SK-N-SH treated with all-trans-retinoic acid at 6 μM for 48 hours (cell line): ENCODE measurements around the gene NPC1L1.

Experiments
- ATAC-seq: fragments of 200-7000 bp; cut with Tn5 transposase; 3 replicates; pipeline ENCODE4 v1.9.1; 2020; ENCODE audit warnings: mild to moderate bottlenecking, moderate library complexity
- ARNTL ChIP-seq: fragments of 450-650 bp; formaldehyde crosslinking; IDR thresholded peaks from 2 replicates; pipeline ENCODE4 v1.5.0; 2020; ENCODE audit warnings: low read depth, mild to moderate bottlenecking, moderate library complexity, borderline replicate concordance
- BACH2 ChIP-seq: fragments of 250-450 bp; sonication (Bioruptor Pico); IDR thresholded peaks from 2 replicates; pipeline ENCODE4 v1.9.0; 2021; ENCODE audit warnings: mild to moderate bottlenecking, borderline replicate concordance
- CSDC2 ChIP-seq: fragments of 250-450 bp; sonication (Bioruptor Pico); IDR thresholded peaks from 2 replicates; pipeline ENCODE4 v1.5.0; 2020; ENCODE audit warnings: mild to moderate bottlenecking, moderate library complexity
- ESRRG ChIP-seq: fragments of 250-450 bp; sonication (Bioruptor Pico); IDR thresholded peaks from 2 replicates; pipeline ENCODE4 v1.6.1; 2021; ENCODE audit warnings: mild to moderate bottlenecking
- ISL1 ChIP-seq: fragments of 250-450 bp; sonication (Bioruptor Pico); IDR thresholded peaks from 2 replicates; pipeline ENCODE4 v2.1.2; 2022; ENCODE audit warnings: mild to moderate bottlenecking, moderate library complexity
- PPARA ChIP-seq: fragments of 250-450 bp; sonication (Bioruptor Pico); IDR thresholded peaks from 2 replicates; pipeline ENCODE4 v1.5.0; 2020; ENCODE audit warnings: mild to moderate bottlenecking, borderline replicate concordance
- RARB ChIP-seq: fragments of 250-450 bp; sonication (Bioruptor Pico); IDR thresholded peaks from 2 replicates; pipeline ENCODE4 v1.8.0; 2021; ENCODE audit warnings: mild to moderate bottlenecking, moderate library complexity
- SNAI2 ChIP-seq: fragments of 250-450 bp; sonication (Bioruptor Pico); IDR thresholded peaks from 2 replicates; pipeline ENCODE4 v1.5.0; 2020; ENCODE audit warnings: mild to moderate bottlenecking, moderate library complexity
- TCF4 ChIP-seq: fragments of 250-450 bp; sonication (Bioruptor Pico); IDR thresholded peaks from 2 replicates; pipeline ENCODE4 v1.8.0; 2021; ENCODE audit warnings: mild to moderate bottlenecking, moderate library complexity, borderline replicate concordance
- TOX ChIP-seq: fragments of 250-450 bp; sonication (Bioruptor Pico); IDR thresholded peaks from 2 replicates; pipeline ENCODE4 v1.8.0; 2021; ENCODE audit warnings: mild to moderate bottlenecking, moderate library complexity, borderline replicate concordance
- ZC3H10 ChIP-seq: fragments of 250-450 bp; sonication (Bioruptor Pico); IDR thresholded peaks from 2 replicates; pipeline ENCODE4 v1.5.1; 2021; ENCODE audit warnings: mild to moderate bottlenecking, moderate library complexity
- ZFP3 ChIP-seq: fragments of 250-450 bp; sonication (Bioruptor Pico); IDR thresholded peaks from 2 replicates; pipeline ENCODE4 v1.5.0; 2020; ENCODE audit warnings: mild to moderate bottlenecking, moderate library complexity
- ZFP30 ChIP-seq: fragments of 450-650 bp; formaldehyde crosslinking; IDR thresholded peaks from 2 replicates; pipeline ENCODE4 v1.5.0; 2022; ENCODE audit warnings: mild to moderate bottlenecking, moderate library complexity
- ZNF565 ChIP-seq: fragments of 450-650 bp; formaldehyde crosslinking; conservative IDR thresholded peaks from 2 replicates; pipeline ENCODE4 v1.5.0; 2020; ENCODE audit warnings: low read depth, mild to moderate bottlenecking, moderate library complexity
- ZNF70 ChIP-seq: fragments of 450-650 bp; formaldehyde crosslinking; IDR thresholded peaks from 2 replicates; pipeline ENCODE4 v1.5.0; 2020; ENCODE audit warnings: mild to moderate bottlenecking, moderate library complexity
- TF ChIP-seq, protein P1 (sequence below): fragments of 250-450 bp; sonication (Bioruptor Pico); IDR thresholded peaks from 2 replicates; pipeline ENCODE4 v1.5.0; 2020; ENCODE audit warnings: mild to moderate bottlenecking, moderate library complexity
- TF ChIP-seq, protein P2 (sequence below): fragments of 250-450 bp; sonication (Bioruptor Pico); IDR thresholded peaks from 2 replicates; pipeline ENCODE4 v1.5.1; 2020; ENCODE audit warnings: low read depth, mild to moderate bottlenecking, moderate library complexity
- TF ChIP-seq, protein P3 (sequence below): fragments of 250-450 bp; sonication (Bioruptor Pico); IDR thresholded peaks from 2 replicates; pipeline ENCODE4 v1.8.0; 2020; ENCODE audit warnings: mild to moderate bottlenecking, moderate library complexity, borderline replicate concordance
- TF ChIP-seq, protein P4 (sequence below): fragments of 250-450 bp; sonication (Bioruptor Pico); IDR thresholded peaks from 2 replicates; pipeline ENCODE4 v1.8.0; 2021; ENCODE audit warnings: low read depth, mild to moderate bottlenecking, moderate library complexity, borderline replicate concordance
- TF ChIP-seq, protein P5 (sequence below): fragments of 250-450 bp; sonication (Bioruptor Pico); IDR thresholded peaks from 2 replicates; pipeline ENCODE4 v1.5.1; 2021; ENCODE audit warnings: mild to moderate bottlenecking, moderate library complexity

NPC1L1 gene

DNA sequence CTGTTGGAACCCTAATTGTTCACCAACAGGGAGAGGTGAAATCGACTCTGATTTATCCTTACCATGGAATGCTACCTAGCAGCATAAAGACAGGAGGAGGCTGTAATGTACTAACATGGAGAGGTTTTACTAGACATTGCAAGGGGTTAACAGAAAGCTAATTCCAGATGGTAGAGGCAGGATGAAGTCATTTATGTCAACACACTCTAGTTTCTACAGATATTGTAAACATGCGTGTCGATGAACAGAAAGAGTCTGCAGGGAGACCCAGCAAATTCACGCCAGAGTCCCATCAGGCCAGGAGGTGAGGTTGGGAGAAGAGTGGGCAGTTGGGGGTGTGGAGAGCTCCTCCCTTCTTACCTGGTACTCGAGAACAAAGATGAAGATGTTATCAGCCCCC lies 7.0 kb downstream of the NPC1L1 start:
- no peak for TF ChIP-seq TCF4 (CRISPR knock-in tag)
- TF ChIP-seq ISL1 (CRISPR knock-in tag), result no peak
- TF ChIP-seq, protein P1, sequence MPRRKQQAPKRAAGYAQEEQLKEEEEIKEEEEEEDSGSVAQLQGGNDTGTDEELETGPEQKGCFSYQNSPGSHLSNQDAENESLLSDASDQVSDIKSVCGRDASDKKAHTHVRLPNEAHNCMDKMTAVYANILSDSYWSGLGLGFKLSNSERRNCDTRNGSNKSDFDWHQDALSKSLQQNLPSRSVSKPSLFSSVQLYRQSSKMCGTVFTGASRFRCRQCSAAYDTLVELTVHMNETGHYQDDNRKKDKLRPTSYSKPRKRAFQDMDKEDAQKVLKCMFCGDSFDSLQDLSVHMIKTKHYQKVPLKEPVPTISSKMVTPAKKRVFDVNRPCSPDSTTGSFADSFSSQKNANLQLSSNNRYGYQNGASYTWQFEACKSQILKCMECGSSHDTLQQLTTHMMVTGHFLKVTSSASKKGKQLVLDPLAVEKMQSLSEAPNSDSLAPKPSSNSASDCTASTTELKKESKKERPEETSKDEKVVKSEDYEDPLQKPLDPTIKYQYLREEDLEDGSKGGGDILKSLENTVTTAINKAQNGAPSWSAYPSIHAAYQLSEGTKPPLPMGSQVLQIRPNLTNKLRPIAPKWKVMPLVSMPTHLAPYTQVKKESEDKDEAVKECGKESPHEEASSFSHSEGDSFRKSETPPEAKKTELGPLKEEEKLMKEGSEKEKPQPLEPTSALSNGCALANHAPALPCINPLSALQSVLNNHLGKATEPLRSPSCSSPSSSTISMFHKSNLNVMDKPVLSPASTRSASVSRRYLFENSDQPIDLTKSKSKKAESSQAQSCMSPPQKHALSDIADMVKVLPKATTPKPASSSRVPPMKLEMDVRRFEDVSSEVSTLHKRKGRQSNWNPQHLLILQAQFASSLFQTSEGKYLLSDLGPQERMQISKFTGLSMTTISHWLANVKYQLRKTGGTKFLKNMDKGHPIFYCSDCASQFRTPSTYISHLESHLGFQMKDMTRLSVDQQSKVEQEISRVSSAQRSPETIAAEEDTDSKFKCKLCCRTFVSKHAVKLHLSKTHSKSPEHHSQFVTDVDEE (CRISPR knock-in tag), result no peak
- no peak for TF ChIP-seq PPARA (CRISPR knock-in tag)
- TF ChIP-seq, protein P2, sequence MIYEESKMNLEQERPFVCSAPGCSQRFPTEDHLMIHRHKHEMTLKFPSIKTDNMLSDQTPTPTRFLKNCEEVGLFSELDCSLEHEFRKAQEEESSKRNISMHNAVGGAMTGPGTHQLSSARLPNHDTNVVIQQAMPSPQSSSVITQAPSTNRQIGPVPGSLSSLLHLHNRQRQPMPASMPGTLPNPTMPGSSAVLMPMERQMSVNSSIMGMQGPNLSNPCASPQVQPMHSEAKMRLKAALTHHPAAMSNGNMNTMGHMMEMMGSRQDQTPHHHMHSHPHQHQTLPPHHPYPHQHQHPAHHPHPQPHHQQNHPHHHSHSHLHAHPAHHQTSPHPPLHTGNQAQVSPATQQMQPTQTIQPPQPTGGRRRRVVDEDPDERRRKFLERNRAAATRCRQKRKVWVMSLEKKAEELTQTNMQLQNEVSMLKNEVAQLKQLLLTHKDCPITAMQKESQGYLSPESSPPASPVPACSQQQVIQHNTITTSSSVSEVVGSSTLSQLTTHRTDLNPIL (CRISPR knock-in tag), result no peak
- no peak for TF ChIP-seq ZFP30 (CRISPR knock-in tag)
- no peak for TF ChIP-seq SNAI2 (CRISPR knock-in tag)
- TF ChIP-seq ZNF565 (CRISPR knock-in tag), result no peak
- TF ChIP-seq, protein P3, sequence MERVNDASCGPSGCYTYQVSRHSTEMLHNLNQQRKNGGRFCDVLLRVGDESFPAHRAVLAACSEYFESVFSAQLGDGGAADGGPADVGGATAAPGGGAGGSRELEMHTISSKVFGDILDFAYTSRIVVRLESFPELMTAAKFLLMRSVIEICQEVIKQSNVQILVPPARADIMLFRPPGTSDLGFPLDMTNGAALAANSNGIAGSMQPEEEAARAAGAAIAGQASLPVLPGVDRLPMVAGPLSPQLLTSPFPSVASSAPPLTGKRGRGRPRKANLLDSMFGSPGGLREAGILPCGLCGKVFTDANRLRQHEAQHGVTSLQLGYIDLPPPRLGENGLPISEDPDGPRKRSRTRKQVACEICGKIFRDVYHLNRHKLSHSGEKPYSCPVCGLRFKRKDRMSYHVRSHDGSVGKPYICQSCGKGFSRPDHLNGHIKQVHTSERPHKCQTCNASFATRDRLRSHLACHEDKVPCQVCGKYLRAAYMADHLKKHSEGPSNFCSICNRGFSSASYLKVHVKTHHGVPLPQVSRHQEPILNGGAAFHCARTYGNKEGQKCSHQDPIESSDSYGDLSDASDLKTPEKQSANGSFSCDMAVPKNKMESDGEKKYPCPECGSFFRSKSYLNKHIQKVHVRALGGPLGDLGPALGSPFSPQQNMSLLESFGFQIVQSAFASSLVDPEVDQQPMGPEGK, result no peak
- TF ChIP-seq BACH2 (CRISPR knock-in tag), result no peak
- TF ChIP-seq TOX (CRISPR knock-in tag), result no peak
- no peak for TF ChIP-seq CSDC2 (CRISPR knock-in tag)
- TF ChIP-seq, protein P4, sequence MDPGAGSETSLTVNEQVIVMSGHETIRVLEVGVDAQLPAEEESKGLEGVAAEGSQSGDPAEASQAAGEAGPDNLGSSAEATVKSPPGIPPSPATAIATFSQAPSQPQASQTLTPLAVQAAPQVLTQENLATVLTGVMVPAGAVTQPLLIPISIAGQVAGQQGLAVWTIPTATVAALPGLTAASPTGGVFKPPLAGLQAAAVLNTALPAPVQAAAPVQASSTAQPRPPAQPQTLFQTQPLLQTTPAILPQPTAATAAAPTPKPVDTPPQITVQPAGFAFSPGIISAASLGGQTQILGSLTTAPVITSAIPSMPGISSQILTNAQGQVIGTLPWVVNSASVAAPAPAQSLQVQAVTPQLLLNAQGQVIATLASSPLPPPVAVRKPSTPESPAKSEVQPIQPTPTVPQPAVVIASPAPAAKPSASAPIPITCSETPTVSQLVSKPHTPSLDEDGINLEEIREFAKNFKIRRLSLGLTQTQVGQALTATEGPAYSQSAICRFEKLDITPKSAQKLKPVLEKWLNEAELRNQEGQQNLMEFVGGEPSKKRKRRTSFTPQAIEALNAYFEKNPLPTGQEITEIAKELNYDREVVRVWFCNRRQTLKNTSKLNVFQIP (CRISPR knock-in tag), result no peak
- no peak for ATAC-seq

DNA sequence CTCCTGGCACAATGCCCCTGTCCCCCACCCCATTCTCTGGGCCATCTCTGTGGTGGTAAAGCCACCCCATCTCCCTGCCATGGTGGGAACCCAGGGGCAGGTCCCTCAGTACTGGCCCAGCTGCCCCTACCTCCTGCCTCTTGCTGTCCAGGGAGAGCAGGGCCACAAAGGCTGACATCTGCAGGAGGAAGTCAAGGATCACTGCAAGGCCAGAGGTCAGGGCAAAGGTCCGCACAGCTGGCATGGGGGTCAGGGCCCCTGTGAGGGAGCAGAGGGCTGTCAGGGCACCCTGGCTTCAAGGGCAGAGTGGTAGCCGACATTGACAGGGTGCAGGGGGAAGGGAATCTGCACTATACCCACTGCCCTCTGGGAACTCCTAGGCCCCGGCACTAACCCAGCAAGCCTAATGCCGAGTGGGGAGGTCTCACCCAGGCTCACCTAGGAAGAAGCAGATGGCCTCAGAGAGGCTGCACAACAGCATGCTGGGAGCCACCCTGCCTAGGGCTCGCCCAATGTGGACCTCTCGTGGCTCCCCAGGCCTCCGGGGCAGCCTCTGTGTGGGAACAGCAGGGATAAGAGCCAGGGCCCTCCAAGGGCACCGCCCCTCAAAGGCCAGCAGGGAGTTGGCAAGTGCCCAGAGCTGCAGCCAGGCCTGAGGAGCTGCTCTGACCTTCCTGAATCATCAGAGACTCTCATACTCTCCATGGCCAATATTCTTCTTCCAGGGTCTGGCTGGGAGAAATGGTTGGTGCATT lies 7.7 kb downstream of the NPC1L1 start:
- ATAC-seq, result no peak
- no peak for TF ChIP-seq BACH2 (CRISPR knock-in tag)
- TF ChIP-seq ISL1 (CRISPR knock-in tag), result no peak
- TF ChIP-seq ZNF70 (CRISPR knock-in tag), result no peak
- TF ChIP-seq ARNTL (CRISPR knock-in tag), result no peak
- no peak for TF ChIP-seq PPARA (CRISPR knock-in tag)
- TF ChIP-seq, protein P5, sequence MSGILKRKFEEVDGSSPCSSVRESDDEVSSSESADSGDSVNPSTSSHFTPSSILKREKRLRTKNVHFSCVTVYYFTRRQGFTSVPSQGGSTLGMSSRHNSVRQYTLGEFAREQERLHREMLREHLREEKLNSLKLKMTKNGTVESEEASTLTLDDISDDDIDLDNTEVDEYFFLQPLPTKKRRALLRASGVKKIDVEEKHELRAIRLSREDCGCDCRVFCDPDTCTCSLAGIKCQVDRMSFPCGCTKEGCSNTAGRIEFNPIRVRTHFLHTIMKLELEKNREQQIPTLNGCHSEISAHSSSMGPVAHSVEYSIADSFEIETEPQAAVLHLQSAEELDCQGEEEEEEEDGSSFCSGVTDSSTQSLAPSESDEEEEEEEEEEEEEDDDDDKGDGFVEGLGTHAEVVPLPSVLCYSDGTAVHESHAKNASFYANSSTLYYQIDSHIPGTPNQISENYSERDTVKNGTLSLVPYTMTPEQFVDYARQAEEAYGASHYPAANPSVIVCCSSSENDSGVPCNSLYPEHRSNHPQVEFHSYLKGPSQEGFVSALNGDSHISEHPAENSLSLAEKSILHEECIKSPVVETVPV, result no peak
- TF ChIP-seq ZFP3 (CRISPR knock-in tag), result no peak
- no peak for TF ChIP-seq RARB (CRISPR knock-in tag)
- TF ChIP-seq ZC3H10 (CRISPR knock-in tag), result no peak
- TF ChIP-seq, protein P3, result no peak
- TF ChIP-seq, protein P2 (CRISPR knock-in tag), result no peak
- no peak for TF ChIP-seq ESRRG (CRISPR knock-in tag)
